Measurements from ENCODE around the gene ZNF804B.

DNA sequence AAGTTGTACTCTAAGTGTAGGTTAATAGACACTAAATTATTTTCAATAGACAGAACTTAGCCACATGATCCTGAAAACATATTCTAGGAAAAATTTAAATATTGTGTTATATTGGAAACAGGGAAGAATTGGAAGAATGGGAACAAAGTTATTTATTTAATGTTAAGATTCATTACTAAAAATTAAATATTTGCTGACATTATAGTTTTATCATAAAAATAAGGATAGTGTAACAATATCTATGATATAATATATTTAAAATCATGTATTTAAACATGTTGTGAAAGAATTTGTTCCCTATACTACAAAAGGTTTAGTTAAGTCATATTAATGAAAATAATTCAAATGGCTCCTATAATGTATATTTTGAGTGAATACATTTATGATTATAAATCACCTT, 156.1 kb downstream of the ZNF804B start:
- TF ChIP-seq, protein P1, sequence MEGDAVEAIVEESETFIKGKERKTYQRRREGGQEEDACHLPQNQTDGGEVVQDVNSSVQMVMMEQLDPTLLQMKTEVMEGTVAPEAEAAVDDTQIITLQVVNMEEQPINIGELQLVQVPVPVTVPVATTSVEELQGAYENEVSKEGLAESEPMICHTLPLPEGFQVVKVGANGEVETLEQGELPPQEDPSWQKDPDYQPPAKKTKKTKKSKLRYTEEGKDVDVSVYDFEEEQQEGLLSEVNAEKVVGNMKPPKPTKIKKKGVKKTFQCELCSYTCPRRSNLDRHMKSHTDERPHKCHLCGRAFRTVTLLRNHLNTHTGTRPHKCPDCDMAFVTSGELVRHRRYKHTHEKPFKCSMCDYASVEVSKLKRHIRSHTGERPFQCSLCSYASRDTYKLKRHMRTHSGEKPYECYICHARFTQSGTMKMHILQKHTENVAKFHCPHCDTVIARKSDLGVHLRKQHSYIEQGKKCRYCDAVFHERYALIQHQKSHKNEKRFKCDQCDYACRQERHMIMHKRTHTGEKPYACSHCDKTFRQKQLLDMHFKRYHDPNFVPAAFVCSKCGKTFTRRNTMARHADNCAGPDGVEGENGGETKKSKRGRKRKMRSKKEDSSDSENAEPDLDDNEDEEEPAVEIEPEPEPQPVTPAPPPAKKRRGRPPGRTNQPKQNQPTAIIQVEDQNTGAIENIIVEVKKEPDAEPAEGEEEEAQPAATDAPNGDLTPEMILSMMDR (conservative IDR thresholded peaks at IDR 0.05; ENCODE audit: low read depth, low read length): no peak
- TF ChIP-seq EZH2 (IDR thresholded peaks at IDR 0.05; ENCODE audit: borderline replicate concordance, low read depth, low read length, poor library complexity, severe bottlenecking): no peak
